Activated gamma-delta T cell treated with anti-CD3 and anti-CD28 coated beads, Interleukin-2, amount 50 U/mL, for 16 hours (primary cell): ENCODE data around the gene ZP2.
"Not testable (repeated sequence)": the region's sequence is repeated elsewhere in the genome, so short reads cannot be mapped to it uniquely, and the experiment has no call there.

ENCODE experiments used
- DNase-seq: peaks from one replicate; pipeline ENCODE4 v3.0.0-alpha.2; 2020; ENCODE audit warnings: low read depth

Gene ZP2

DNA sequence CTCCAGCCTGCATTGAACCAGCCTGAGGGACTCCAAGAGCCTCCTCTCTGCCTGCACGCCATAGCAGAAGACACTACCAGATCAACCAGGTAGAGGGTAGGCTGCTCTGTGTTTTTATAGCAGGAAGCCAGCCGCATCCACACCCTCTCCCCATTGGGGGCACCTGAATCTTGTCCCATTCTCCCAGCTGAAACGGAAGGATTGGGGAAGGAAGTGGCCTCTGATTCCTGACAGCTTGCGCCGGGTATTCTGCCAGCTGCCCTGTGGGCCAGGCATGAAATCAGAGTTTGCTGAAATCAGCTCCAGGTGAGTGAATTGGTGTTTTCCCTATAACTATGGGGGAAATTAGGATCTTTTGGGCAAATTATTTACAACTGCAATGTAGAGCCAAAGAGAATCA, at the start of gene ZP2:
TSS of gene ZP2 (minus strand) at position 89 of the 400 bp plus-strand sequence. CDS start at position 62, 27 bp downstream.
- no peak for DNase-seq

DNA sequence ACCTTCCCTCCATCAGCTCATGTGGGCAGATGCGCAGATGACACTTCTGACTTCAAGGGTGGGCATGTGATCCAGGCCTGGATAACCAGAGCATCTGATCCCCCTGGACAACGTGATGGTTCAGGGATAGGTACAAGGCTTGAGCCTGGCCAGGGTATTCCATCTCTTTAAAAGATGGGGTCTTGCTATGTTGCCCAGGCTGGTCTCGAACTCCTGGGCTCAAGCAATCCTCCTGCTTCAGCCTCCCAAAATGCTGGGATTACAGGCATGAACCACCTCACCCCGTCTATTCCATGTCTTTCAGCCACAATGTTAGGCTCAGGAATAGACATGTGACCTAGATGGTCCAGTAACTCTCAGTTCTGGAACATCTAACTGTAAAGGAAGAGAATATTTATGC, 45.9 kb upstream of the ZP2 start:
- no peak for DNase-seq

DNA sequence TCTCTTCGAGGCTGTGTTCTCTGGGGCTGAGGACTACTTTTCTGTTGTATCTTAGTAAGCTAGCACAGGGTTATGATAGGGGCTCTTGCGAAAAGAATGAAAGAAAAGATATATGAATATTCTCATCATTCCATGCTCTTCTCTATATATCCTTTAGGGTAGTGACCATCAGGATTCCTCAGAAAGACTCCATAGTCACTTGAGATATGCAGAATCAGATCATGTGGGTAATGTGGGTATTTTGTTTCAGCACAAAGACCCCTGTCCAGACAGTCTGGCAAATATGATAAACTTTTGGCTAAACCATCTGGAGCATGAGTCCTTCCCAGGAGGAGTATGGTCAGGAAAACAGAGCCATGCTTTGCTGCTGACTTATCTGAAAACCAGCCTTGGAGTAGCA, 45.3 kb upstream of the ZP2 start:
- no peak for DNase-seq

DNA sequence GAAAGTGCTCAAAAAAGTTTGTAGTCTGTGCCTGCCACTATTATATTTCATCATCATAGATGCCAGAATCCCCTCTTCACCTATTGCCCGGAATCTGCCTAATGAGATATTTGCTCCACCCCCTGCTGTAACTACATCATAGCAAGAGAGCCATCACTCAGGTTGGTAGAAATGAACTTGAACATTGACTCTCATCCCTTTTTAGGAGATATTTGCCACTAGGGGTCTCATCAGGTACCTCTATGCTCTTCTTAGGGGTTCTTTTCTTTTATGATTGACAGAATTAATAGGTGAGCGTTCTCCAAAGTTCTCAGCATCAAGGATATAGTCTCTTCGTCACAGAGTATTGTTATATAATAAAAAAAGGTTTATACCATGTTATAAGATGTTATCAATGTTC, 42.1 kb upstream of the ZP2 start:
- DNase-seq = no peak

DNA sequence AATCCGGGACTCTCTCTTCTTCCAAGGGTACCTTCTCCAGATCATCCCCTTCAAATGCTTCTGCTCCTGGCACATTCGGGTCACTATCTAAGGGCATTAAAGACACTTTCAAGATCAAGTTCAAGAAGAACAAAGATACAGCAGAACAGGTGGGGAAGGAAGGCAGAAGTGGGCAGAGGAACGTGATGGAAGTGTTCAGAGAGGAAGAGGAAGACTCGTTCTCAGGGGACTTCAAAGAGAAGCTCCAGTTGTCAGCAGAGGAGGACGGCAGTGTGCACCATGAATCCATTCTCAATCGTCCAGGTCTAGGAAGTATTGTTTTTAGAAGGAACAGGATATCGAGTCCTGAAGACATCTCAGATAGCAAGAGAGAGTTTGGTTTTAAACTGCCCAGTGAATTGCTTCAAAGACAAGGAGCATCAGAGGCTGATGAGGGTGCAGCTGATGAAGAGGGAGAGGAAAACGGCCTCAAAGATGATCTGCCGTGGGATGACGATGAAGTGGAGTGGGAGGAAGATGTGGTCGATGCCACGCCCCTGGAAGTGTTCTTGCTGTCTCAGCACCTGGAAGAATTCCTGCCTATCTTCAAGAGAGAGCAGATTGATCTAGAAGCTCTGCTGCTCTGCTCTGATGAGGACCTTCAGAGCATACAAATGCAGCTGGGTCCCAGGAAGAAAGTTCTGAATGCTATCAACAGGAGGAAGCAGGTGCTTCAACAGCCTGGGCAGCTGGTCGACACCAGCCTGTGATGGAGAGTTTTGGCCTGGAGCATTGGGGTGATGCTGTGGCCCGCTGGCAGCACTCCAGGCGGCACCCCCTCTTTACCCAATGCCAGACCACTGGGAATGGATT, 38.9 kb upstream of the ZP2 start:
- no peak for DNase-seq

DNA sequence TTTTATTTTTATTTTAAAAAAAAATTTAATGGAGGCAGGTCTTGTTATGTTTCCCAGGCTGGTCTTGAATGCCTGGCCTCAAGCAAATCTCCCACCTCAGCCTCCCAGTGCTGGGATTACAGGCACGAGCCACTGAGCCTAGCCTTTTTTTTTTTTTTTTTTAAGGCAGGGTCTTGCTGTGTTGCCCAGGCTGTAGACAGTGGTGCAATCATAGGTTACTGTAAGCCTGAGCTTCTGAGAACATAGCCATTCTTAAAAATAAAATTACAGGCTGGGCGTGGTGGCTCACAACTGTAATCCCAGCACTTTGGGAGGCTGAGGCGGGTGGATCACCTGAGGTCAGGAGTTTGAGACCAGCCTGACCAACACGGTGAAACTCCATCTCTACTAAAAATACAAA, 36.8 kb upstream of the ZP2 start:
- DNase-seq = not testable (repeated sequence)

DNA sequence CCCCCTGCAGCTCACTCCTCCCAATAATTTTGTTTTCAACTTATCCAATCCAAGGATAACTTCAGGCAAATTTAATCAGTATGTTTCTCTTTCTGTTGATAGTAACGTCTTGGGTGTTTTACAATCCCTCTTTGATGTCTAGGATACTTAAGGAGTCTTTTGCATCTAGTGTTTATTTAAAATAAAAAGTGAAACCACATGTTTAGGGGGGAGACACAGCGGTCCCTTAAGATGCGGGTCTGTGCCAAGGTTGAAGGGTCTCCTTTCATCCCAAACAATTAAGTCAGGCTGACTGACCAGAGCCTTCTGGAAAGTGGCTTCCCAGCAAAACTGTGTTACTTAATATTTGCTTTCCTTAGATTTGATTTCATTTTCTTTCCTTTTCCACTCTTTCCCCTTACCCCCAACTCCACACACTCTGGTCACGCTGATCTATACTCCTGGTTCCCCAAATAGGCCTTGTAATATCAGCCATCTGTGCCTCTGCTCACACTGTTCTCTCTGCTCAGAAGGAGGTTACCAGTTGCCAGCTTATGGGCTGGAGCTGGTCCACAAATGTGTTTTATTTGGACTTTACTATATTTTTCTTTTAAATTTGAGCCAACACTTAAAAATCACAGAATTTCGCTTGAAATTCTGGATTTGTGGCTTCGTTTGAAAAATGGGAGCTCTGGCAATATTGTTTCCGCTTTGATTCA, 33.3 kb upstream of the ZP2 start:
- DNase-seq = no peak

DNA sequence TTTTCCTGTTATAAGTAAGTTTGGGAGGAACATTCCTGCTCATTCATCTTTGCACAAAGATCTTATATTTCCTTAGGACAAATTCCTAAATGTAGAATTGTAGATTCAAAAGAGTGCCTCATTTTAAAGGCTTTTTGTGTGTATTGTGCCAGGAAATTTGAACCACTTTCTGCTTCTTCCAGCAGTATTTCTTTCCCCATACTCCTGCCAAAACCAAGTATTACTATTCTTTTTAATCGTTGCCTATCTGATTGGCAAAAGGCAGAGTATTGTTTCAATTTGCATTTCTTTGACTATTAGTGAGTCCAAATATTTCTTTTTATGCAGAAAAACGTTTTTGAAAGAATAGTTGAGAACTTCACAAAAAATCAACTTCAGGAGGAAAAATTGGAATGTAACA, 31.4 kb upstream of the ZP2 start:
- no peak for DNase-seq

DNA sequence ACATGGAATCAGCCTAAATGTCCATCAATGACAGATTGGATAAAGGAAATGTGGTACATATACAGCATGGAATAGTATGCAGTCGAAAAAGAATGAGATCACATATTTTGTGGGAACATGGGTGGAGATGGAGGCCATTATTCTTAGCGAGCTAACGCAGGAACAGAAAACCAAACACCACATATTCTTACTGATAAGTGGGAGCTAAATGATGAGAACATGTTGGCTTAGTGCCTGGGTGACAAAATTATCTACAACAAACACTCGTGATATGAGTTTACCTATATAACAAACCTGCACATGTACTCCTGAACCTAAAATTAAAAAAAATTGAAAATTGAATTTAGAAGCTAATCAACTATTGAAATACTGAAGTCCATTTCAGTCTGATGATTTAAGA, 28.3 kb upstream of the ZP2 start:
- DNase-seq = no peak

DNA sequence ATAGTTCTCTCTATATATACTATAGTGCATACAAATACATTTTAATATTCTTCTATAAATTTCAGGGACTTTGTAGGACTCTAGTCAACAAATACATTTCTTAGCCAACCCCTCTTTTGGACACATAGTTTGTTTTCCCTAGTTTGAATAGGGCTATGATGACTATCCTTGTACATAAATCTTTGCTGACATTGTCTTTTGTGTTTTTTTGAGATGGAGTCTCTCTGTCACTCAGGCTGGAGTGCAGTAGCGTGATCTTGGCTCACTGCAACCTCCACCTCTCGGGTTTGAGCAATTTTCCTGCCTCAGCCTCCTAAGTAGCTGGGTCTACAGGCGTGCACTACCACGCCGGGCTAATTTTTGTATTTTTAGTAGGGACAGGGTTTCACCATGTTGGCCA, 25.5 kb upstream of the ZP2 start:
- DNase-seq = no peak

DNA sequence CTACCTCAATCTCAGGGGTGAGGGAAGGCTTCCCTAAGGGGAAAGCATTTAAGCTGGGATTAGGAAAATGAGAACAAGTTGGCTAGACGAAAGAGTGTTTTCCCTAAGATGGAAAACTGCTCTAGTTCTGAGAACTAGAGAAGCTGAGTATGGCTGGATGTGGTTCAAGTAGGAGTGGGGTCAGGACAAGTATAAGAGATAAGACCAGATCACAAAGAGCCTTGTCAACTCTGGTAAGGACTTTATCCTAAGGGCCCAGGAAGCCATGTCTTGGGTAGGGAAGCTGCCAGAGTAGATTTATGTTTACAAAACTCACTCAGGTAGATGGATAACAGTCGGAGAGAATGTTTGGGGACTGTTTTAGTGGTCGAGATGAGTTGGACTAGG, 23.8 kb upstream of the ZP2 start:
- DNase-seq = no peak

DNA sequence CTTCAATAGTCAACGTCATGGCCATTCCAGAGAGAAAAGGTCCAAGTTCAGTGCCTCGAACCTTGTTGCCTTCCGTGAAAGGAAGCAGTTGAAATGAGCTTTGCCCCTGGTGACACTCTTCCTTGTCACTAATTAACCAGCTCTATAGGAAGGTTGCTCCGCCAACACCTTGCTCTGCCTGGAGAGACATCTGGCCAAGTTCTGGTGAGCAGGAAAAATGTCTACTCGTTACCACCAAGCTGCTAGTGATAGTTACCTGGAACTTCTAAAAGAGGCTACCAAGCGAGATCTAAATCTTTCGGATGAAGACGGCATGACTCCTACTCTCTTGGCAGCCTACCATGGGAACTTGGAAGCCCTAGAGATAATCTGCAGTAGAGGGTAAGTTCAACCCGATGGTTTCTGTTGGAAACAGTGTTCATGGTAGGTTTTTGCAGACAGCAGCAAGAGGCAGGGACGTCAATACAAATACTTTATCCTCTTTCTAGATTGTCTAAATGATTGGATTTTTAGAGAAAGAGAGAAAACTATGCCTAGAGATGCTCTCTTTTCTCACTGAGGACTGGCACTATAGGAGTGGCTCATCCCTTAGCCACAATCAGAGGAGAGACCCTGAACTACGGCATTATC, 22.3 kb upstream of the ZP2 start, which contains the start of gene ANKS4B:
TSS of gene ANKS4B (plus strand) at position 179 of the 630 bp plus-strand sequence. CDS start at position 218, 39 bp downstream.
- DNase-seq = no peak

DNA sequence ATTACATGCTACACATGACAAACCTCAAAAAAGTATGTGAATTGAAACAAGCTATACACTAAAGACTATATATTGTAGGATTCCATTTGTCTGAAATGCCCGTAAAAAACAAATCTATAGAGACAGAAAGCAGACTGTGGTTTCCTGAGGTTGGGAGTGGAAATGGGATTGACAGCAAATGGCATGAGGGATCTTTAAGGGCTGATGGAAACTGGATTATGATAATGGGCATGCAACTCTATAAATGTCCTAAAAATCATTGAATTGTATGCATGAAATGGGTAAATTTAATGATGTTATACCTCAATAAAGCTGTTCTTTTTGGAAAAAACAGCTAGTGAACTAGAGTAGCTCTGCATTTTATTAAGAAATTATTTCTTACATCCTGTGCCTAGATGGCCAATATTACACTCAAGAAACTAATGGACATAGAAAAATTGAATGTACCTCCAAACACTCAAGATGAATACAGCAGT, 21.7 kb upstream of the ZP2 start:
- DNase-seq = no peak

DNA sequence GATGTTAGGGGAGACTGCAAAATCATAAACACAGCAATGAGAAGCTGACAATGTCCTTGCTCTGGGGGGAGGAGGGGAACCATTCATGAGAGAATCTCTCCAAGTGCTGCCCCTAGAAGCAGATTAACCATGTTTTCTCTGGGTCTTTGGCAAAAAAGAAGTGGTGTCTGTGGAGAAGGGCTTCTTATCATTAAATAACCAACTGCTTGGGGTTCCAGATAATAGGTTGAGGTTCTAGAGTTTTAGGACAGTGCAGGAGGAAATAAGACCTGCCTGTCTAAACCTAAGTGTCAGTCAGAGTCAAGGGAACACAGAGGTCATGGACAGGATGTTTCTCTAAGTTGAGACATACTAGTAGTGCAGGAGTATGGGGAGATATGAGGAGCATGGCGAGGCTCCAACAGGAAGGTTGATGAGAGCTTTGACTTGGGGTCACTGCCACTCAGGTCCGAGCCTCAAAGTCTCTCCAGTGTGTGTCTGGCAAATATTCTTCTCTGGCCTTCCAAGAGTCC, 17.0 kb upstream of the ZP2 start:
- no peak for DNase-seq

DNA sequence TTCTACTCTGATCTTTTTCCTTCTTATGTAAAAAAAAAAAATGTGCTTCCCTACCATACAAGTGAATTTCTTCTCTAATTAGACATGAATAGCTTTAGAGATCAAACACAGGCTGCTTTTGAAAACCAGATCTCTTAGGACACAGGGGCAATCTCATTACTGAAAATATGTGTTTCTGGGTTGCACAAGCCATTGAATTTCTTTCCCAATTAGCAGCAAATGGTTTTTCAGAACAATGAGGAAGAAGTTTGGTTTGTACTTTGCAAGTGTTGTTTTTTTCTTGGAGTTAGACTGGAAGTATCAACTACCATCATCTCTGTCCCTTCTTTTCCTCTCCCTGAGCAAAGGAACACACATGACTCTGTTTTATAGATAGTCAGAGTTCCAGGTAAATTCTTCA, 16.5 kb upstream of the ZP2 start:
- no peak for DNase-seq

DNA sequence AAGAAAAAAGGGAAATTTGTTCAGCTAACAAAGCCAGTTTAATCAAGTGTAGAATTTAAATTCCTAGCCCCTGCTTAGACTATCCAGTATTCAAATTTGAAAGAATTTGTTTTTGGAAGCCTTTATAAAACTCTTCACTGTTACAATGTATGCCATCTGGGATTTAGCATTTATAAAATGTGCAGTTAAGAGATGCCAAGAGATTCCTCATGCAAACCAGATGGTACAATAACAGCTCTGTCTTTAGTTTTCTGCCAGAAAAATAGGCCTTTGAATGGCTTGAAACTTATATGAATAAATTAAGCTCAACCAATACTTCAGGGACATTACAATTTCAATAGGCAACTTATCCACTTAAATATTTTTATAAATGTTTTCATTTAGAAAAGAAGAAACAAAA, 15.4 kb upstream of the ZP2 start:
- no peak for DNase-seq

DNA sequence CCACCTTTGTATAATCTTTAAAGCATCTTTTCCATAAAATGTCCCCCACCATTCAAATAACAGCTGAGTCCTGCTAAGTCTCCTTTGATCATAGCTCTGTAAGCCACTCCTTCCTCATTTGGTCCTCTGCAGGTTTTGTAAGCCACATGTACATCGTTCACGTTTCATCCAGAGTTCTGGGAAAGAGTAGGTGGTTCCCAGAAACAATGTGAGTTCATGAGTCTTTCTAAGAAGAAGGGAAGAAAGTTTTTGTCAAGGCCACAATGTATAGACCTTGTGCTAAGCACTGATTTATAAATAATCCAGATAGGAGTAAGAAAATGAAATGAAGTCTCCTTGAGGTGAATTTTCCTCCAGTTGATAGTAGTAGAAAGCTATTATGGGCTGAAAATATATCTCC, 13.4 kb upstream of the ZP2 start:
- DNase-seq = no peak

DNA sequence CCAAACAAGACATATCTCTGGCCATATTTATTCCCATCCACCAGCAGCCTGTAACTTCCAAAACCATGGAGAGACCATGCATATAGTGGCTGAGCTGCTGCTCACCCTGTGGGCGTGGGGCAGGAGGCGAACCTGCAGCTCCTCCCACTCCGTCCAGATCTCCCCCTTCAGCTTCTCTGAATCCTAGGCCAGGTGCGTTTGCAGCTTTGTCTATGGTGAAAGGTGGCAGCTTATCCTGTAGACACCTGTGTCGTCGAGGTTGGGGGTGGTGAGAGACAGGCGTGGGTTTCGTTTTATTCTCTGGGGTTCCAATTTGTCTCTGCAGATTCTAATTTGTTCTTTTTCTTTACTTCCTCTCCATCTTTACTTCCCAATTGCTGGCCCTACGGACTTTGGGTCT, 12.4 kb upstream of the ZP2 start:
- DNase-seq = no peak

DNA sequence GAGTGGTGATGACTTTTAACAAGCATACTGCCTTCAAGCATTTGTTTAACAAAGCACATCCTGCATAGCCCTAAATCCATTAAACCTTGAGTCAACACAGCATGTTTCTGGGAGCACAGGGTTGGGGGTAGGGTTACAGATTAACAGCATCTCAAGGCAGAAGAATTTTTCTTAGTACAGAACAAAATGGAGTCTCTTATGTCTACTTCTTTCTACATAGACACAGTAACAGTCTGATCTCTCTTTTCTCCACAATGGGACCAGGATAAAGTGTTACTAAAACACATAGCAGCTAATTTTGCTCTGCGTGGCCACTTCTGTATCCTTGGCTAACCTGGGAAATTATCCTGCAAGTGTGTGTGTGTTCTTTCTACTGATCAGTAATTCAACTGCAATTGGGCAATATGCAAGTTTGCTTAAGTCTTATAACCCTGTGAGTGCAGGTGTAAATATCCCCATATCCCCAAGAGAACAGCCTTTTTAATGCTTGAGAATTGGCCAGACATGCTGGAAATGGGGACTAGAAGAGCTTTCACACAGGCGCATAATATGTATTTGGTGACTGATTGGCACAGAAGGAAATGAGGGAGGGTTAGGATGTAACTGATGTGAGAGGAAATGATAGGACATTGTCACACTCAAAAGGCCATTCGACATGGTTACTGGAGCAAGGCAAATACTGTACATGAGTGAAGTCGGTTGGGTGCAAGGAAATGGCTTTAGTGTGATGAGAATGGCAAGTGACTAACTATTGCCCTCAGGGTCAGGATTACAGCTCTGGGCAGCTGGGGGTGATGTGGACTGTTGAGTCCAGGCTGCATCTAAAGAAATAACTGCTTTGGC, 11.3 kb upstream of the ZP2 start:
- DNase-seq = no peak

DNA sequence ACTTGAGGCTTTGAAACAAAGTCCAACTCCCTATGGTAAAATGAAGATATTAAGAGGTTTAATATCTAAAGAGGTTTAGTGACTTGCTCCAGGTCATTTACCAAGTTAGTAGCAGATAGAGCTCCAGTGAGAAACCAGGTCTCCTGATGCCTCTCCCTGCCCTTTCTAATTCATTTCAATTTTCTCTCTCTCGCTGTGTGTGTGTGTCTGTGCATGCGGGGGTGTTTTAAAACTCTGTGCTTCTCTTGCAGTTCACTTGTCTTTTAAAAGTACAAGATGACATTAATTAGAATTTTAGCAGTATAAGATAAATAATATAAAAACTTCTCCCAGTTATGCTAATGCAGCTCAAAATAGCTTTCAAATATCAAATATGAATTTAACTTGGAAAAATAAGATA, 8.2 kb upstream of the ZP2 start:
- no peak for DNase-seq

DNA sequence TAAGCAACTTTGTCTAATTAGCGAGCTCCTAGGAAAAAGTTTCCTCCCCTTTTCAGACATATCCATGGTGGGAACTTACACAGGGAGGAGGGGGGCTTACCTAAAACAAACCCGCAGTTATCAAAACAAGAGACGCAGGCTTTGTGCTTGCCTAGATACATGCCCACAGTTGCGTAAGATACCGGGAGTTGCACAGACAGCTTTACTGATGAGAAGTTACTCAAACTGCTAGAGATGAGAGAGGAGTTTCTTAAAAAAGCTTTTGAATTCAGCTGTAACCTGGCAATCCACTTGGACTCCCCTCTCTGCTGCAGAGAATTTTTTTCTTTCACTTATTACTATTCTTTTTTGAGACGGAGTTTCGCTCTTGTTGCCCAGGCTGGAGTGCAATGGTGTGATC, 6.8 kb upstream of the ZP2 start:
- no peak for DNase-seq

DNA sequence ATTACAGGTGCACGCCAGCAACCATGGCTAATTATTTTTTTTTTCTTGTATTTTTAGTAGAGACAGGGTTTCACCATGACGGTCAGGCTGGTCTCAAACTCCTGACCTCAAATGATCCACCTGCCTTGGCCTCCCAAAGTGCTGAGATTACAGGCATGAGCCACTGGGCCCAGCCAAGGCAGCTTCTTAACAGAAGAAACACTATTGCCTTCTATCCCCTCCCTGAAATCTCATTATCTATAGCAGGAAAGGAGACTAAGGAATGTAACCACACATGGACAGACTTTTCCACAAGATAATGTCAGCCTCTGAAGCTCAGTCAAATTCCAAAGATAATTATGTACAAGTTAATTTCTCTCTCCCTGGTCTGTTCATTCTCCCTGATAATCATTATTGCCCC, 5.7 kb upstream of the ZP2 start:
- no peak for DNase-seq
